ENCODE results near the gene DOCK8. TPM values are rescaled to one million over a fixed set of nuclear protein-coding genes. Genes with fewer than 3 reads are reported as not detected.

Gene DOCK8
- total RNA-seq, 2 donors from 2014 or later, result 24.6 to 35.5 TPM

DNA sequence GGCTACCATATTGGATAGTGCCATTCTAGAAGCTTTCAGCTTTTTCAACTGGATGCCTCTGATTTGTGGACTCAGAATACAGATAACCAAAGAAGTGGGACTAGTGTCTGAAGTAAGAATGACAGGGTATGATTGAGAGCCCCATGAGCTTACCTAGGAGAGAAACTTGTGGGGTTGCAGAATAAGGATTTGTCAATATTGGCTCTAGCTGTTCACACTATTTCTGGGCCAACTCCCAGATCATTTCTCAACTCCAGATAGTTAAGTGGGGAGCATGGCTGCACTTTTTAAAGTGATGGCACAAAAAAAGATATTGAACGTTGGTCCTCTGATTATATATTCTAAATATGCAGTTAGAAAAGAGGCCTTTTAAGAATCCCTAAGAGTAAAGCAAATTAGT lies 252.1 kb downstream of the DOCK8 start:
- Histone ChIP-seq H3K9me3 (no peaks in the 10 kb centered on the region), H3K4me3 (no peak overlapping the region), H3K27me3 (replicated peaks; ENCODE audit: insufficient read depth) (no peaks in the 10 kb centered on the region), H3K36me3 (no peaks in the 10 kb centered on the region), H3K27ac (no peak overlapping the region), H3K4me1 (replicated peaks) (no peaks in the 10 kb centered on the region)
- no peak for TF ChIP-seq POLR2A (IDR thresholded peaks at IDR 0.05)
- no peak for TF ChIP-seq POLR2AphosphoS5 (IDR thresholded peaks at IDR 0.05)
- TF ChIP-seq, protein P1, sequence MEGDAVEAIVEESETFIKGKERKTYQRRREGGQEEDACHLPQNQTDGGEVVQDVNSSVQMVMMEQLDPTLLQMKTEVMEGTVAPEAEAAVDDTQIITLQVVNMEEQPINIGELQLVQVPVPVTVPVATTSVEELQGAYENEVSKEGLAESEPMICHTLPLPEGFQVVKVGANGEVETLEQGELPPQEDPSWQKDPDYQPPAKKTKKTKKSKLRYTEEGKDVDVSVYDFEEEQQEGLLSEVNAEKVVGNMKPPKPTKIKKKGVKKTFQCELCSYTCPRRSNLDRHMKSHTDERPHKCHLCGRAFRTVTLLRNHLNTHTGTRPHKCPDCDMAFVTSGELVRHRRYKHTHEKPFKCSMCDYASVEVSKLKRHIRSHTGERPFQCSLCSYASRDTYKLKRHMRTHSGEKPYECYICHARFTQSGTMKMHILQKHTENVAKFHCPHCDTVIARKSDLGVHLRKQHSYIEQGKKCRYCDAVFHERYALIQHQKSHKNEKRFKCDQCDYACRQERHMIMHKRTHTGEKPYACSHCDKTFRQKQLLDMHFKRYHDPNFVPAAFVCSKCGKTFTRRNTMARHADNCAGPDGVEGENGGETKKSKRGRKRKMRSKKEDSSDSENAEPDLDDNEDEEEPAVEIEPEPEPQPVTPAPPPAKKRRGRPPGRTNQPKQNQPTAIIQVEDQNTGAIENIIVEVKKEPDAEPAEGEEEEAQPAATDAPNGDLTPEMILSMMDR (IDR thresholded peaks at IDR 0.05), result no peak
- intact Hi-C loops (cut with DNase I), result no loop called here
- DNase-seq (ENCODE audit: low spot score), result no peak
- WGBS, result 59% methylated on average over 1 of the region's 1 CpG

DNA sequence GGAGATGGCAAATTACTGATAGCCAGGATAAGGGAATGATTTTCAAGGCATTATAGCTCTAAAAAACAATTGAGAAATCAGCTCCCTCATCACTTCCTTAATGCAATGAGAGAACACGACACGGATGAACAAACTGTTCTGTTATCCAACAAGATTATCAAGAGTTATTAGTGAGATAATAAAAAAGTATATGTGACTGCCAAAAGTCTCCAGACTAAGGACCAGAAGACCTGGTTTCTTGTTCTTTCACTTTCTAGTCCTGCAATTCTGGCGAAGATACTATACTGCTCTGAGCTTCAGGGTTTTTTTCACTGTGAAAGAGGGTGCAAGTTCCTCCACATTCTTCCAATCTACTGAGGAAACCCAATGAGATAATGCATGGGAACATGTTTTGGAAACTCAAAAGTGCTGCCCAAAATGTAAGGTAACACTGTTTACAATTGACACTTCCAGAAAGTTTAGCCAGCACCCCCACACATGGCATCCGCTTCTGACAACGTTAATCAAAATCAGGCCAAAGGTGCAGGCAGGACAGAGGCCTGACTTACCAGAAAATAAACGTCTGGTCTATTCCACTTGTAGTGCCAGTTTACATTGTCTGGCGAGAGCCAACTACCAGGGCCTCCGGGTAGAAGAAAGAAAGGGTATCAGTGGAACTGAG lies 254.2 kb downstream of the DOCK8 start:
- 6% methylated on average over 8 of the region's 8 CpGs for WGBS
- TF ChIP-seq POLR2AphosphoS5 (IDR thresholded peaks at IDR 0.05), result peak; percentile 67
- TF ChIP-seq, protein P1 (IDR thresholded peaks at IDR 0.05), result no peak
- peak overlapping the region in 1 of 2 donors; percentile 47 for H3K4me3 ChIP-seq
- intact Hi-C loops (cut with DNase I), result no loop called here
- DNase-seq (ENCODE audit: low spot score), result no peak
- peak overlapping the region; percentile 42 to 75 for H3K27ac ChIP-seq
- H3K27me3 ChIP-seq (replicated peaks; ENCODE audit: insufficient read depth), result no peaks in the 10 kb centered on the region
- H3K9me3 ChIP-seq, result no peaks in the 10 kb centered on the region
- no peaks in the 10 kb centered on the region for H3K36me3 ChIP-seq
- H3K4me1 ChIP-seq (replicated peaks), result peaks cover 4% of the 10 kb centered on the region

DNA sequence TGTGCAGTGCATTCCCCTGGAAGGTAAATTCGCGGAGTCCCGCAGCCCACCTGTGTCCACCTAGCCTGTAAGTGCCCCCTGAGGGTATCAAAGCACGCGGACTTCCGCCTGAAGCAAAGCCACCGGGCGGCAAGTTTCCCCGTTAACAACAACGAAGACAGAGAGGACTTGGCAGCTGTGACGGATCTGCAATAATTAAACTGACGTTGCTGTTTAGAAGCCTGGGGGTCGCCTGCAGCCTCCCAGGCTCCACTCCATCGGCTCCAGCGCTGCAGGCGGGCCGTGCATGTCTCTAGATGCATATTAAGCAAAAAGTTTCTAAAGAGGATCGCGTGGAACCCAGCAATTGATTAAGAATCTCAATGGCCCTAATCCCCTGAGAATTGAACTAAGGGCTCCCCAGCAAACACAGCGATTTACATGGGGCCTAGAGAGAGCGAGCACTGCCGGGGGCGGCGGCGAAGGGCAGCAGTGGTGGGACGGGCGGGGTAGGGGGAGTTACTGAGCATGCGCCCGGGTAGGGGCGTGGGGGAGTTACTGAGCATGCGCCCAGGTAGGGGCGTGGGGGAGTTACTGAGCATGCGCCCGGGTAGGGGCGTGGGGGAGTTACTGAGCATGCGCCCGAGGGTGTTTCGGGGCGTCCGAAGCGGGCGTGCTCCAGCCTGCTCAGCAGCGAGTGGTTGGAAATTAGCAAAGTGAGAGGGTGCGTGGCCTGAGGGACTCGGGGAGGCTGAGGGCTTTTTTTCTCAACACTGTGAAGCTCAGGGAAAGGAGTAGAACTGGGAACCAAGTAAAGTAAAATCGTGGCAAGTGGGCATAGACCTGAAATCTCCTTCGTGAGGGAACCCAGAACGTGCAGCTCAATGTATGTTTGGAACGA lies 255.2 kb downstream of the DOCK8 start:
- H3K27ac ChIP-seq, result peak overlapping the region; percentile 75 to 82
- 2% methylated on average over 45 of the region's 49 CpGs for WGBS
- no peaks in the 10 kb centered on the region for H3K9me3 ChIP-seq
- H3K36me3 ChIP-seq, result no peaks in the 10 kb centered on the region
- peak; percentile 84 for DNase-seq (ENCODE audit: low spot score)
- TF ChIP-seq POLR2AphosphoS5 (IDR thresholded peaks at IDR 0.05), result peak; percentile 69
- TF ChIP-seq, protein P1 (IDR thresholded peaks at IDR 0.05), result no peak
- TF ChIP-seq POLR2A (IDR thresholded peaks at IDR 0.05), result peak; percentile 54
- H3K4me3 ChIP-seq, result peak overlapping the region; percentile 30 to 47
- intact Hi-C loops (cut with DNase I), result no loop called here
- H3K27me3 ChIP-seq (replicated peaks; ENCODE audit: insufficient read depth), result no peaks in the 10 kb centered on the region
- peaks cover 4% of the 10 kb centered on the region for H3K4me1 ChIP-seq (replicated peaks)

DNA sequence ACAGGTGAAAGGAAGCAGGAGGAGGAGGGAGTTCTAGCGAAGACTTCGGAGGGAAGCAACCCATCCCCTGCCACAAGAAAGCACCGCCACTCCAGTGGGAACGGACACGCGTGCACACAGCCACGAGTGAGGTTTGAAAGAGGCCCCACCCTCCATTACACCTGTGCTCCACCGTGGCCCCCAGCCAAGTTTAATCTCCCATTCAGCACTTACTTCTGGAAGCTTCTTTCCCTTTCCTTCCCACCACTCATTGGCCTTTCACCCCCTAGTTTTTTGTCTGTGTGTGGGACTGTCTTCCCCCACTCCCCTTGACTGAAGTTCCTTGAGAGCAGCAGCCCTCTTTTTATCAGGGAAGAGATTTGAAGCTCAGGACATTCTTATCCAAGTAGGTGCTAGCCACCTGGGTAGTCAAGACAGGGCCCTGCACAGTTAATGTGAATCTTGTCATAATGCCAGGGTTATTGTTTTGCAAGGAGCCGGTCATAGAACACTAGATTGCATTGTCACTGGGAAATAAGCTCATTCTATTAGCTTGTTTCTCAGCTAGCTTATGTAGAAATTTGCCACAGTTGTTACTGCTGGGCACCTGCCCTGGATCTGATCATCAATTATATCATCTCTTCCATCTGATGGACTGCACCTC lies 256.0 kb downstream of the DOCK8 start:
- 11% methylated on average over 9 of the region's 9 CpGs for WGBS
- no peak for TF ChIP-seq POLR2AphosphoS5 (IDR thresholded peaks at IDR 0.05)
- TF ChIP-seq, protein P1 (IDR thresholded peaks at IDR 0.05), result no peak
- no peak for TF ChIP-seq POLR2A (IDR thresholded peaks at IDR 0.05)
- no peaks in the 10 kb centered on the region for H3K9me3 ChIP-seq
- H3K27me3 ChIP-seq (replicated peaks; ENCODE audit: insufficient read depth), result no peaks in the 10 kb centered on the region
- peak overlapping the region; percentile 75 to 82 for H3K27ac ChIP-seq
- intact Hi-C loops (cut with DNase I), result no loop called here
- peaks cover 4% of the 10 kb centered on the region for H3K4me1 ChIP-seq (replicated peaks)
- H3K4me3 ChIP-seq, result peak overlapping the region; percentile 30 to 47
- no peaks in the 10 kb centered on the region for H3K36me3 ChIP-seq
- DNase-seq (ENCODE audit: low spot score), result peak; percentile 12
